H9 (cell line): ENCODE results near the gene KIF16B. TPM values are rescaled to one million over a fixed set of nuclear protein-coding genes. Genes with fewer than 3 reads are reported as not detected.

Source experiments
- DNase-seq: peaks from one replicate; pipeline ENCODE4 v3.0.0-alpha.2; 2017
- H2AFZ ChIP-seq: one replicate; pipeline ENCODE4 v1.6.1; 2013; ENCODE audit warnings: mild to moderate bottlenecking, low read length, control low read depth, moderate library complexity
- H2AK5ac ChIP-seq: 2 replicates; pipeline ENCODE4 v1.6.1; 2013; ENCODE audit warnings: low read length, control low read depth, mixed read lengths; ENCODE audit not compliant: insufficient read length
- H2BK120ac ChIP-seq: one replicate; pipeline ENCODE4 v1.6.1; 2013; ENCODE audit warnings: low read depth, mild to moderate bottlenecking, low read length, control low read depth, inconsistent platforms; ENCODE audit not compliant: poor library complexity, severe bottlenecking
- H2BK12ac ChIP-seq: 2 replicates; pipeline ENCODE4 v1.6.1; 2013; ENCODE audit warnings: low read length, control low read depth, mixed read lengths, low read depth; ENCODE audit not compliant: insufficient read length
- H2BK15ac ChIP-seq: 2 replicates; pipeline ENCODE4 v1.6.1; 2013; ENCODE audit warnings: low read depth, low read length, control low read depth
- H2BK20ac ChIP-seq: one replicate; pipeline ENCODE4 v1.6.1; 2013; ENCODE audit warnings: low read depth, mild to moderate bottlenecking, low read length, control low read depth, inconsistent platforms; ENCODE audit not compliant: poor library complexity, severe bottlenecking
- H2BK5ac ChIP-seq: 2 replicates; pipeline ENCODE4 v1.6.1; 2013; ENCODE audit warnings: low read length, control low read depth, mixed read lengths; ENCODE audit not compliant: insufficient read length
- H3K14ac ChIP-seq: 2 replicates; pipeline ENCODE4 v1.6.1; 2013; ENCODE audit warnings: low read length, control low read depth; ENCODE audit not compliant: insufficient read depth
- H3K18ac ChIP-seq: 2 replicates; pipeline ENCODE4 v1.6.1; 2013; ENCODE audit warnings: low read depth, mild to moderate bottlenecking, mixed read lengths, low read length, control low read depth; ENCODE audit not compliant: insufficient read length
- H3K23ac ChIP-seq: 2 replicates; pipeline ENCODE4 v1.6.1; 2013; ENCODE audit warnings: low read length, control low read depth, mixed read lengths, low read depth; ENCODE audit not compliant: insufficient read length
- H3K23me2 ChIP-seq: 2 replicates; pipeline ENCODE4 v1.6.1; 2013; ENCODE audit warnings: low read depth, mild to moderate bottlenecking, mixed read lengths, low read length, control low read depth; ENCODE audit not compliant: insufficient read length, poor library complexity, severe bottlenecking
- H3K27ac ChIP-seq: 2 replicates; pipeline ENCODE4 v1.5.1; 2013; ENCODE audit warnings: low read length, control low read depth, mixed read lengths, low read depth; ENCODE audit not compliant: insufficient read length
- H3K27me3 ChIP-seq: 2 replicates; pipeline ENCODE4 v1.6.1; 2013; ENCODE audit warnings: low read length, control low read depth, inconsistent platforms; ENCODE audit not compliant: insufficient read depth
- H3K4ac ChIP-seq: 2 replicates; pipeline ENCODE4 v1.6.1; 2013; ENCODE audit warnings: low read depth, mild to moderate bottlenecking, control low read depth, inconsistent platforms, low read length, moderate library complexity
- H3K4me1 ChIP-seq: 2 replicates; pipeline ENCODE4 v1.6.1; 2013; ENCODE audit warnings: low read length, control low read depth, inconsistent platforms; ENCODE audit not compliant: insufficient read depth
- H3K4me2 ChIP-seq: 2 replicates; pipeline ENCODE4 v1.6.1; 2013; ENCODE audit warnings: low read length, control low read depth, mixed read lengths; ENCODE audit not compliant: insufficient read length, insufficient read depth
- H3K56ac ChIP-seq: 2 replicates; pipeline ENCODE4 v1.6.1; 2013; ENCODE audit warnings: low read depth, mild to moderate bottlenecking, mixed read lengths, low read length, control low read depth; ENCODE audit not compliant: insufficient read length
- H3K79me1 ChIP-seq: 2 replicates; pipeline ENCODE4 v1.6.1; 2013; ENCODE audit warnings: low read depth, mild to moderate bottlenecking, moderate library complexity, low read length, control low read depth, inconsistent platforms; ENCODE audit not compliant: insufficient read depth, poor library complexity, severe bottlenecking
- H3K79me2 ChIP-seq: 2 replicates; pipeline ENCODE4 v1.6.1; 2013; ENCODE audit warnings: low read length, control low read depth, inconsistent platforms; ENCODE audit not compliant: insufficient read depth
- H3K9ac ChIP-seq: 2 replicates; pipeline ENCODE4 v1.6.1; 2013; ENCODE audit warnings: low read length, control low read depth, mixed read lengths; ENCODE audit not compliant: insufficient read length; ENCODE audit errors: extremely low read depth
- H3K9me3 ChIP-seq: one replicate; pipeline ENCODE4 v1.6.1; 2013; ENCODE audit warnings: low read depth, low read length, inconsistent platforms; ENCODE audit not compliant: control insufficient read depth
- H3T11ph ChIP-seq: one replicate; pipeline ENCODE4 v1.6.1; 2013; ENCODE audit warnings: mild to moderate bottlenecking, low read length, control low read depth, inconsistent platforms
- H4K20me1 ChIP-seq: one replicate; pipeline ENCODE4 v1.6.1; 2013; ENCODE audit not compliant: control insufficient read depth, insufficient read length, insufficient read depth
- H4K5ac ChIP-seq: 2 replicates; pipeline ENCODE4 v1.6.1; 2013; ENCODE audit warnings: low read depth, mild to moderate bottlenecking, mixed read lengths, low read length, control low read depth; ENCODE audit not compliant: insufficient read length
- H4K8ac ChIP-seq: replicated peaks from 2 replicates; pipeline ENCODE4 v1.6.1; 2013; ENCODE audit warnings: low read length, control low read depth, mixed read lengths, low read depth; ENCODE audit not compliant: insufficient read length
- H4K91ac ChIP-seq: 2 replicates; pipeline ENCODE4 v1.6.1; 2013; ENCODE audit warnings: low read depth, mild to moderate bottlenecking, moderate library complexity, mixed read lengths, low read length, control low read depth; ENCODE audit not compliant: insufficient read length
- H3K27ac Mint-ChIP-seq, 3 experiments: 2 replicates in 2 of 3; 3 replicates in 1 of 3; pipeline ENCODE4 v1.8.0; 2020 to 2021; ENCODE audit warnings: mixed read lengths in 3 of 3, mild to moderate bottlenecking in 1 of 3, moderate library complexity in 1 of 3
- H3K27me3 Mint-ChIP-seq: 2 replicates; pipeline ENCODE4 v1.8.0; 2021; ENCODE audit warnings: low read depth, mild to moderate bottlenecking, moderate library complexity, mixed read lengths
- H3K36me3 Mint-ChIP-seq, 3 experiments: 2 replicates in 2 of 3; 3 replicates in 1 of 3; pipeline ENCODE4 v1.8.0; 2020 to 2021; ENCODE audit warnings: low read depth in 3 of 3, mixed read lengths in 3 of 3; ENCODE audit not compliant: insufficient read depth in 1 of 3
- H3K4me1 Mint-ChIP-seq, 2 experiments: 2 replicates each; pipeline ENCODE4 v1.8.0; 2020; ENCODE audit warnings: mixed read lengths in 2 of 2
- H3K4me3 Mint-ChIP-seq, 2 experiments: 2 replicates in 1 of 2; 3 replicates in 1 of 2; pipeline ENCODE4 v1.8.0; 2020 to 2021; ENCODE audit warnings: mild to moderate bottlenecking in 2 of 2, mixed read lengths in 2 of 2, moderate library complexity in 1 of 2
- H3K9me3 Mint-ChIP-seq, 2 experiments: 2 replicates in 1 of 2; 3 replicates in 1 of 2; pipeline ENCODE4 v1.8.0; 2020; ENCODE audit warnings: mild to moderate bottlenecking in 2 of 2, mixed read lengths in 2 of 2, moderate library complexity in 1 of 2
- CTCF ChIP-seq: fragments of 200-600 bp; sonication (generic); conservative IDR thresholded peaks from 3 replicates; pipeline ENCODE4 v1.8.0; 2021; ENCODE audit warnings: antibody characterized with exemption, mild to moderate bottlenecking
- WGBS: extraction: QIAGEN DNeasy Blood & Tissue Kit; methylation state at CpG from one replicate; pipeline ENCODE4 v1.1.7; 2013; ENCODE audit warnings: missing lambda C conversion rate, low lambda C conversion rate, mixed read lengths; ENCODE audit not compliant: insufficient read length; ENCODE audit errors: extremely low coverage; 5-methylcytosine and 5-hydroxymethylcytosine counted together
- total RNA-seq: library from RNA; stranded (reverse); gene quantifications from 2 replicates; pipeline ENCODE4 v1.2.1, GENCODE V29; 2021

KIF16B gene
- total RNA-seq, 1 experiment from 2014 or later, result 7.4 TPM

- H3K18ac ChIP-seq, result no peak overlapping the region
Observed at GRCh38 chr20:16539280-16540021, 33.8 kb downstream of the KIF16B start.

More at GRCh38 chr20:16539280-16540021, 33.8 kb downstream of the KIF16B start:
- Mint-ChIP-seq H3K36me3 (0 out of 7 replicates have a peak, but pooled peaks cover 0 to 2% (median 0%) of the 10 kb centered on the region in 3 experiments), H3K4me1 (peaks cover 0 to 14% of the 10 kb centered on the region in 2 experiments; a peak in 3 of 4 replicates), H3K9me3 (no peaks in the 10 kb centered on the region), H3K4me3 (no peak overlapping the region), H3K27me3 (no peaks in the 10 kb centered on the region), H3K27ac (no peak overlapping the region)
- peaks cover 3% of the 10 kb centered on the region for H3K79me1 ChIP-seq
- DNase-seq, result no peak
- no peak overlapping the region for H3T11ph ChIP-seq
- no peak overlapping the region for H2BK20ac ChIP-seq
- no peak overlapping the region for H3K4ac ChIP-seq
- no peaks in the 10 kb centered on the region for H4K20me1 ChIP-seq
- no peak overlapping the region for H2AK5ac ChIP-seq
- no peak overlapping the region for H2BK5ac ChIP-seq
- H3K79me2 ChIP-seq, result no peaks in the 10 kb centered on the region
- H3K14ac ChIP-seq, result no peak overlapping the region
- no peak overlapping the region for H2BK15ac ChIP-seq
- H3K27me3 ChIP-seq, result no peaks in the 10 kb centered on the region
- no peak overlapping the region for H2BK12ac ChIP-seq
- H4K91ac ChIP-seq, result no peak overlapping the region
- no peak overlapping the region for H3K9ac ChIP-seq
- H3K23me2 ChIP-seq, result no peaks in the 10 kb centered on the region
- H2AFZ ChIP-seq, result no peak overlapping the region
- no CpG with 5 or more reads among the region's 5 CpGs for WGBS
- no peaks in the 10 kb centered on the region for H3K9me3 ChIP-seq
- H3K4me1 ChIP-seq, result no peaks in the 10 kb centered on the region; the same call in 1 of the 2 replicates
- H3K27ac ChIP-seq, result no peak overlapping the region
- no peak overlapping the region for H2BK120ac ChIP-seq
- H3K56ac ChIP-seq, result no peak overlapping the region
- no peak overlapping the region for H4K5ac ChIP-seq
- no peak overlapping the region for H3K23ac ChIP-seq
- H3K4me2 ChIP-seq, result no peak overlapping the region
- TF ChIP-seq CTCF, result no peak
- no peak overlapping the region for H4K8ac ChIP-seq
